GM21717 (cell line): ENCODE measurements around the gene MRPL23.

Experiments used
- ATAC-seq: cut with Tn5 transposase; IDR thresholded peaks from one replicate; pipeline ENCODE4 v1.9.1; 2021; ENCODE audit warnings: mild to moderate bottlenecking, moderate library complexity; ENCODE audit not compliant: unreplicated experiment

The MRPL23 gene

DNA sequence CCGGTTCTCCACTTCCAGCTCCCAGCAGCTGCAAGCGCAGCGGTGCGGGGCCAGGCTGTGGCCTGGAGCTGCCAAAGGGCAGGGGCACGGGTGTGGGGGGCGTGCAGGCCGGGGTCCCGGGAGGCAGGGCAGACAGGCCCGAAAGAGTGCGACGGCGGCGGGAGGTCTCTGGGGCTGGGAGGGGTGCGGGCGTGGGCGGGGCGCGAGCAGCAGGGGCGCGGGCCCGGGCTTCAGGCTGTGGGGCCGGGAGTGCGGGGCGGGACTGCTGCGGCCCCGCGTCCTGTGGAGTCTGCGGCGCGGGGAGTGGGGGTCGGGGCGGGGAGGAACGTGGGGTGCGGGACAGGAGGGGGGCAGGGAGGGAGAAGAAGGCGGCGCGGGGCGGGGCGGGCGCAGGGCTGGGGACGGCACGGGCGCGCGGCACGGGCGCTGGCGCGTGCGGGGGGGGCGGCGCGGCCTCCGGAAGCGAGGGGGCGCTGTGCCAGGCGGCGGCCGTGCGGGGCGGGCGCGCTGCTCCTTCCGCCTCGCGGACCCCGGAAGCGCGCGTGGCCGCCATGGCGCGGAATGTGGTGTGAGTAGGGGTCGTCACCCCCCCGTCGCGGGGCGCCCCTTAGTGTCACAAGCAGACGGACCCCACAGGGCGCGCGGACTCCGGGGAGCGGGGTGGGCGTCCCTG, at the start of gene MRPL23:
Gene MRPL23, plus strand, starts transcription at position 521 of the 673 bp plus-strand sequence. Its CDS starts 31 bp downstream, at position 552.
- no peak for ATAC-seq

- ATAC-seq, result no peak
These were observed 48.0 kb upstream of the MRPL23 start for GRCh38 chr11:1899090-1899489.

DNA sequence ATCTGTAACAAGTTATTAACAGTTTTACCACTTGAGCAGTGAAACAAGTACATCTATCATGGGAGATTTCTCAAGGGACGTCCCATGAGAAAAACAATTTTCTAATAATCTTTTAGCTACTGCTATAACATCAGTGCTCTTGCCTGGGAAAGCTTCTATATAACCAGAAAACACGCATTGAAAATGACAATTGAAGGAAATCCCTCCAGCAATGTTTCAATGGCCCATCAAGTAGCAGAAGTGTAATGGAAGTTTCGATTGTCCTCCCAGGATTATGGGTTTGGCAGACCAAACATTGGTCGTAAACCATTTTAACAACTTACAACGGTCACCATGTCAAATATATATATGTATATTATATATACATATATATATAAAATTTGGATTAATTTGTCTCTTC, 47.4 kb upstream of the MRPL23 start:
- no peak for ATAC-seq

- no peak for ATAC-seq
These were observed 41.0 kb upstream of the MRPL23 start for GRCh38 chr11:1906181-1906580.

GRCh38 chr11:1906611-1907423, 40.3 kb upstream of the MRPL23 start:
- no peak for ATAC-seq

DNA sequence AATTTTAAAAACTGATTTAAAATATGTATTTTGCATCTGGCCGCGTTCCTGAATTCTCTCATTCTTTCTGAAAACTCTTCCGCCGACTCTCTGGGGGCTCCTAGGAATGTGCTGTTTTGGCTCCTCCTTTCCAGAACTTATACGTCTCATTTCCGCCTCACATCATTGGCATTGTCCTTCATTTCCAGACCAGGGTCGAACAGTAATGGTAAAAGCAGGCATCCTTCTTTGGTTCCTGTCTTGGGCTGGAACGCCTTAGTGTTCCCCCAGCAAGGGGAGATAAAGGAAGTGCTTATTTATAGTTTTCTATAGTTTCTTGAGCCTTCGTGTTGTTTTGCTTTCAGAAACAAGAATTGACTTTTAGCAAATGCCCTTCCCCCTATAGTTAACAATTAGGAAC, 38.5 kb upstream of the MRPL23 start:
- no peak for ATAC-seq

DNA sequence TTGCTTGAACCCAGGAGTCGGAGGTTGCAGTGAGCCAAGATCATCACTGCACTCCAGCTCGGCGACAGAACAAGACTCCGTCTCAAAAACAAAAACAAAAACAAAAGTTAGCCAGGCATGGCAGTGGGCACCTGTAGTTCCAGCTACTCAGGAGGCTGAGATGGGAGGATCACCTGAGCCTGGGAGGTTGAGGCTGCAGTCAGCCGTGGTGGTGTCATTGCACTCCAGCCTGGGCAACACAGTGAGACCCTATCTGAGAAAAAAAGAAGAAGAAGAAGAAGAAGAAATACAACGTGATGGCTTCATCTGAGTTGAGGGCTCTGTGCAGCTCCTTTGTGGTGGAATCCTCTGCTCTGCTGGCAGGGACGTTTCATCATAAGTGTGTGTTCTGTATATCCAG, 37.6 kb upstream of the MRPL23 start:
- ATAC-seq, result no peak

- no peak for ATAC-seq
These were observed 34.7 kb upstream of the MRPL23 start for GRCh38 chr11:1912289-1912878.

DNA sequence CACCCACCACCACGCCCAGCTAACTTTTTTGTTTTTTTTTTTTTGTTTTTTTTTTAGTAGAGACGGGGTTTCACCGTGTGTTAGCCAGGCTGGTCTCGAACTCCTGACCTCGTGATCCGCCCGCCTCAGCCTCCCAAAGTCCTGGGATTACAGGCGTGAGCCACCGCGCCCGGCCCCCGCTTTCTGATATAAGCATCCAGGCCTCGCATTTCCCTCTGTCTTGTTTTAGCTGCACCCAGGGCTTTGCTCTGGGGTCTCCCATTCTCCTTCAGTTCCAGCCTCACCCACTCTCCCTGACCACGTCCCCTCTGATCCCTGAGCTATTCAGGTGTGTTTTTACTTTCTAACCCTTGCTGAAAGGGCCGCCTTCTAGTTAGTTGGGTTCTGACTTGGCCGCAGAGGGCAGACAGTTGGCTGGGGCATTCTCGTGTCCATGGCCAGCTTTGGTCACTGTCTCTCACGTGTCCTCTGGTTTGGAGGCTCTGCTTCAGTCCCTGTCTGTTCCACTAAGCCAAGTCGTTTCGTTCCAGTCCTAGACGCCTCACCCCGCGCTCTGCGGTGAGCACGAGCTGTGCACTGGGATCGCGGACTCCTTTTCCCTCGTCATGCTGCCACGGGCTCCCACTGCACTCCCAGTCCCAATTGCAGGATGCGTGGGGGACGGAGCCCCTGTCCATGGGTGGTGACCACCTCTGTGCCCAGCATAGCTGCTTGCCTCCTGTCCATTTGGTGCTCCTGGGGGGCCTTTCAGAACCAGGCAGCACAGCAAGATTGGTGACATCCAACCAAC, 33.7 kb upstream of the MRPL23 start:
- no peak for ATAC-seq

GRCh38 chr11:1915795-1916131, 31.4 kb upstream of the MRPL23 start:
- ATAC-seq, result no peak

DNA sequence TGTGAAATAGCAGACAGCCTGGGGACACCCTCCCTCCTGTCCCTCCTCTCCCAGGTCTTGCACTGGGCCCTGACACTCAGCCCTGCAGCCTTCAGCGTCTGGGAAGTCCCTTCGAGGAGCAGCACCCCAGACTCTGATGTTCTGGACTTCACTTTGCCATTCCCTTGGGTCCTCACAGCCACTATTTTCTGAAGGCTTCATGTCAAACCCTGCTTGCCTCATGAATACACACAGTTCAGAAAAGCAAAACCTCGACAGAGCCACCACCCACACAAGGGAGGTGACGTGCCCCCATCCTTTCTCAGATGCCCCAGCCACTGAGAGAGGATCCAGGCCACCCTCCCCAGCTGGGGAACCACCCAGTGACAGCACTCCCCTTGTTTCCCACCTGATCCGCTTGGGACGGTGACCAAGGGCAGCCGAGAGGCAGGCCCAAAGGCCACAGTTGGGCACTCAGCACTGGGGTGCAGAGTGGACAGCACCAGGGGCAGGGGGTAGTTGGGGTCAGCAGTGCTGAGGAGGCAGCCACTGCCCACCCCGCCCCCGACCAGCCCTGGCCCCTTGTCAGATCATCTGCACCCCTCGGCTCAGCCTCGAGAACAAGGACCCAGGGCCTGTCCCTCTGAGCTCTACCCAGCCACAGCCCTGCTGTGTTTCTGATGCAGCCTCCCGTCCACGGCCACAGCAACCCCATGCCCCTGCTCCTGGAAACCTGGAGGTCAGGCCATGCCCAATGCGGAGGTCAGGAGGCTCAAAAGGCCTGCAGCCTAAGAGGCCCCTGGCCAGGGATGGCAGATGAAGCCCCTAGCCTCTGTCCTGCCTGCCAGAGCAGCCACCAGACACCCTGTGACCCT, 30.8 kb upstream of the MRPL23 start:
- no peak for ATAC-seq

GRCh38 chr11:1916986-1917522, 30.1 kb upstream of the MRPL23 start:
- no peak for ATAC-seq

GRCh38 chr11:1917523-1918435, 29.4 kb upstream of the MRPL23 start:
- no peak for ATAC-seq

- ATAC-seq, result no peak
These were observed 28.5 kb upstream of the MRPL23 start for GRCh38 chr11:1918436-1919315.

DNA sequence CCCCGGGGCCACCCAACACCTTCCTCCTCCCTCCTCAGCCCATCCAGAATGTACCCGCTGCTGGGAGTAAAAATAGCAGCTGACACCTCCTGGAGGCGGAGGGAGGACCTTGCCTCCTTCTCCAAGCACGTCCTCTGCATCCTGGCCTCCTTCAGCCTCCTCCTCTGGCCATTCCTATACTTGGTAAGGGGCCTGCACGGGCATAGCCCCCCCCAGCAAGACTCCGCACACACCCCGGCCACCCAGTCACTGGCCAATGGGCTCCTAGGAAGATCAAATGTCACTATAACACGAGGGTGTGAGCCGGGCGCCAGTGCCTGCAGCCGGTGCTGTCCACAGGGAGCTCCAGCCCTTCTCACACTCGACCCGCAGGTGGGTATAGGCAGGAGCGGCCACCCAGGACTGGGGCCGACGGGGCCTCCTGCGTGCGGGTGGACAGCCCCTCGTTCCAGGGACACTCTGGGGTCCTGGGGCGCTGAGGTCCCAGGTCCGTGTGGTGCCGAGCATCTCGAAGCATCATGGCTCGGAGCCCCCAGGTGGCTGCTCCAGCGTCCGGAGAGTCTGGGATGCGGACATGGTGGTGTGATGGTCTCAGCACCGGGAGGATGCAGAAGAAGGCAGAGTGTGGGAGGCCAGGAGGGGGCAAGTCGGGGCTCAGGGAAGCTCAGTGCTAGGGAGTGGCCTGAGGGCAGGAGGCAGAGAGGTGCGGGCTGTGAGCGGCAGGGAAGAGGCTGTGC, 27.6 kb upstream of the MRPL23 start, which contains the start of gene TNNT3:
Gene TNNT3, plus strand, starts transcription at position 313 of the 737 bp plus-strand sequence. CDS start 3,172 bp downstream, outside the sequence.
- ATAC-seq, result no peak

GRCh38 chr11:1920128-1920908, 26.8 kb upstream of the MRPL23 start:
- ATAC-seq, result no peak
